Iris pigment epithelial cell (primary cell): ENCODE results near the gene PMM2.
"Not testable (repeated sequence)": the region's sequence is repeated elsewhere in the genome, so short reads cannot be mapped to it uniquely, and the experiment has no call there.

Source experiments
- DNase-seq: peaks from one replicate; pipeline ENCODE4 v3.0.0-alpha.2; 2011; ENCODE audit warnings: low read depth

PMM2 gene

GRCh38 chr16:8797364-8798173, at the start of gene PMM2, which contains the start of gene TMEM186:
PMM2 (plus strand) TSS chr16:8797839; CDS start chr16:8797883, 44 bp downstream.
TMEM186 (minus strand) TSS chr16:8797639; CDS start chr16:8797614, 25 bp downstream.
- peak; percentile 98 for DNase-seq

- not testable (repeated sequence) for DNase-seq
Observed at GRCh38 chr16:8748944-8749343, 48.7 kb upstream of the PMM2 start.

GRCh38 chr16:8751481-8752311, 45.9 kb upstream of the PMM2 start:
- DNase-seq = peak; percentile 76

GRCh38 chr16:8752706-8753105, 44.9 kb upstream of the PMM2 start:
- DNase-seq = no peak

- DNase-seq = no peak
Observed at GRCh38 chr16:8753416-8754054, 44.1 kb upstream of the PMM2 start.

- no peak for DNase-seq
Observed at GRCh38 chr16:8756755-8757154, 40.9 kb upstream of the PMM2 start.

GRCh38 chr16:8758022-8758421, 39.6 kb upstream of the PMM2 start:
- no peak for DNase-seq

- no peak for DNase-seq
Observed at GRCh38 chr16:8760021-8760420, 37.6 kb upstream of the PMM2 start.

GRCh38 chr16:8761078-8761477, 36.6 kb upstream of the PMM2 start:
- no peak for DNase-seq

- DNase-seq = no peak
Observed at GRCh38 chr16:8762254-8762653, 35.4 kb upstream of the PMM2 start.

- no peak for DNase-seq
Observed at GRCh38 chr16:8763083-8763482, 34.6 kb upstream of the PMM2 start.

- no peak for DNase-seq
Observed at GRCh38 chr16:8763899-8764298, 33.7 kb upstream of the PMM2 start.

GRCh38 chr16:8764525-8765250, 33.0 kb upstream of the PMM2 start:
- no peak for DNase-seq

- DNase-seq = no peak
Observed at GRCh38 chr16:8767176-8767575, 30.5 kb upstream of the PMM2 start.

GRCh38 chr16:8768283-8768682, 29.4 kb upstream of the PMM2 start:
- DNase-seq = no peak

GRCh38 chr16:8768692-8769091, 28.9 kb upstream of the PMM2 start:
- no peak for DNase-seq

- DNase-seq = no peak
Observed at GRCh38 chr16:8773537-8773936, 24.1 kb upstream of the PMM2 start.

GRCh38 chr16:8774208-8774607, 23.4 kb upstream of the PMM2 start:
- DNase-seq = no peak

- DNase-seq = no peak
Observed at GRCh38 chr16:8775359-8775758, 22.3 kb upstream of the PMM2 start.

- DNase-seq = no peak
Observed at GRCh38 chr16:8776129-8776584, 21.5 kb upstream of the PMM2 start.

- DNase-seq = no peak
Observed at GRCh38 chr16:8777217-8777616, 20.4 kb upstream of the PMM2 start.

- DNase-seq = no peak
Observed at GRCh38 chr16:8781797-8782196, 15.8 kb upstream of the PMM2 start.
